C4-2B (cell line): Measurements from ENCODE around the gene CXCR4.

ENCODE experiments used
- ZFX ChIP-seq: fragments of 450-650 bp; IDR thresholded peaks from 2 replicates; pipeline ENCODE4 v1.6.1; 2017
- TF ChIP-seq, protein P1 (sequence below): fragments of 450-650 bp; conservative IDR thresholded peaks from 2 replicates; pipeline ENCODE4 v1.5.1; 2017; ENCODE audit warnings: mild to moderate bottlenecking

DNA sequence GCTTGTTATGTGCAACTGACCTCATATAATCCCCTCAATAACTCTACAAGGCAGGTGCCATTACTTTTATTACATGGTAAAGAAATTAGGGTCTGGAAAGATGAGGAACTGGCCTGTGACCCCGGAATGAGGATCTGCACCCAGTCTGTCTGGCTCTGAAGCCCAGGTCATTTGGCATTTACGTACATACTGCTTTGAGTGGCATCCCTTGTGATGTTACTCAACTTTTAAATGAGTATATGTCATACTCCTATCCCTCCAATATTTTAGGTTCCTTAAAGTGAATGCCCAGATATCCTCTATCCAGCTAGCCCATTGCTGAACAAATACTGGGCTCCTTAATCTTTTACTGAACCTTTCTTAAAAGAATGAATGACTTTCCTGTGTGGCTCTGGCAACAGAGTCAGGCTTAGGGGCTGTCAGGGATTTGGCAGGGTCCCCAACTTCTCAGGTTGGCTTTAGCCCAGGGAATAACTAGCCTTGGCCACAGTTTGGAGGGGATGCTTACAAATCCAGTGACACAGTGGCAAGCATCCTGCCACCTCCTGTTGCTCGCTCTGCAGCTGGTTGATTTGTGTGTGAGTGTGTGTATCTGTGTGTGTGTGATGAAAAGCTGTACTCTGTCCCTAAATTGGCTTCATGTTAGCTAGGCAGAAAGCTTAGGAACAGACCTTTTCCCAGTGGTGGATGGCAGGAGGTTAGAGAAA, 3.4 kb upstream of the CXCR4 start:
- TF ChIP-seq, protein P1, sequence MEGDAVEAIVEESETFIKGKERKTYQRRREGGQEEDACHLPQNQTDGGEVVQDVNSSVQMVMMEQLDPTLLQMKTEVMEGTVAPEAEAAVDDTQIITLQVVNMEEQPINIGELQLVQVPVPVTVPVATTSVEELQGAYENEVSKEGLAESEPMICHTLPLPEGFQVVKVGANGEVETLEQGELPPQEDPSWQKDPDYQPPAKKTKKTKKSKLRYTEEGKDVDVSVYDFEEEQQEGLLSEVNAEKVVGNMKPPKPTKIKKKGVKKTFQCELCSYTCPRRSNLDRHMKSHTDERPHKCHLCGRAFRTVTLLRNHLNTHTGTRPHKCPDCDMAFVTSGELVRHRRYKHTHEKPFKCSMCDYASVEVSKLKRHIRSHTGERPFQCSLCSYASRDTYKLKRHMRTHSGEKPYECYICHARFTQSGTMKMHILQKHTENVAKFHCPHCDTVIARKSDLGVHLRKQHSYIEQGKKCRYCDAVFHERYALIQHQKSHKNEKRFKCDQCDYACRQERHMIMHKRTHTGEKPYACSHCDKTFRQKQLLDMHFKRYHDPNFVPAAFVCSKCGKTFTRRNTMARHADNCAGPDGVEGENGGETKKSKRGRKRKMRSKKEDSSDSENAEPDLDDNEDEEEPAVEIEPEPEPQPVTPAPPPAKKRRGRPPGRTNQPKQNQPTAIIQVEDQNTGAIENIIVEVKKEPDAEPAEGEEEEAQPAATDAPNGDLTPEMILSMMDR, result no peak
- TF ChIP-seq ZFX, result no peak
